Measurements from ENCODE around the gene EIF2S2. TPM values are rescaled to one million over a fixed set of nuclear protein-coding genes. Genes with fewer than 3 reads are reported as not detected.
A peak's percentile ranks its signal among the peaks of the same experiment; 100 is the strongest.

EIF2S2 gene
- total and polyA plus RNA-seq, 2 experiments from 2014 or later = 124 to 194 TPM

GRCh38 chr20:34090645-34091044 lies 21.4 kb downstream of the EIF2S2 start:
- Histone ChIP-seq H4K20me1 (replicated peaks; ENCODE audit: insufficient read depth) (peaks cover 44% of the 10 kb centered on the region), H3K4me1 (ENCODE audit: insufficient read depth) (no peaks in the 10 kb centered on the region), H3K4me3 (no peak overlapping the region), H3F3A (replicated peaks; ENCODE audit: low read depth) (peaks cover 32% of the 10 kb centered on the region), H3K27me3 (ENCODE audit: insufficient read depth) (no peaks in the 10 kb centered on the region), H2AFZ (no peak overlapping the region), H3K4me2 (no peak overlapping the region), H3K9me2 (ENCODE audit: insufficient read depth) (no peaks in the 10 kb centered on the region), H3K79me2 (replicated peaks; ENCODE audit: insufficient read depth) (0 out of 2 replicates have a peak, but pooled peaks cover 4% of the 10 kb centered on the region), H3K36me3 (ENCODE audit: insufficient read depth) (peaks cover 59% of the 10 kb centered on the region), H3K27ac (ENCODE audit: low read depth) (no peak overlapping the region)
- Mint-ChIP-seq H3K4me1 (no peaks in the 10 kb centered on the region), H3K4me3 (no peak overlapping the region), H3K9me3 (no peaks in the 10 kb centered on the region; the same call in 2 of the 3 replicates), H3K27me3 (ENCODE audit: insufficient read depth, low read depth, poor library complexity) (peaks cover 9% of the 10 kb centered on the region), H3K36me3 (ENCODE audit: low read depth) (peaks cover 79% of the 10 kb centered on the region), H3K27ac (no peak overlapping the region)
- no peak for DNase-seq (ENCODE audit: low spot score)
- TF ChIP-seq ZNF114 (CRISPR knock-in tag; IDR thresholded peaks at IDR 0.05) (no peak), REST (IDR thresholded peaks at IDR 0.05; ENCODE audit: unreplicated experiment) (no peak), EZH2phosphoT487 (IDR thresholded peaks at IDR 0.05; ENCODE audit: unreplicated experiment) (no peak), CREB1 (CRISPR knock-in tag; IDR thresholded peaks at IDR 0.05; ENCODE audit: low read depth) (no peak)
- ATAC-seq = no peak

- Mint-ChIP-seq H3K4me3 (no peak overlapping the region), H3K9me3 (no peaks in the 10 kb centered on the region; the same call in 2 of the 3 replicates), H3K27ac (no peak overlapping the region), H3K4me1 (no peaks in the 10 kb centered on the region), H3K27me3 (ENCODE audit: insufficient read depth, low read depth, poor library complexity) (peaks cover 12% of the 10 kb centered on the region), H3K36me3 (ENCODE audit: low read depth) (peaks cover 73% of the 10 kb centered on the region)
- H3K27me3 ChIP-seq (ENCODE audit: insufficient read depth) = no peaks in the 10 kb centered on the region
- H3K4me3 ChIP-seq = no peak overlapping the region
- H3K27ac ChIP-seq (ENCODE audit: low read depth) = 0 out of 2 replicates have a peak overlapping the region, but pooled peaks have one; percentile 1
- H3K79me2 ChIP-seq (replicated peaks; ENCODE audit: insufficient read depth) = no peaks in the 10 kb centered on the region
- DNase-seq (ENCODE audit: low spot score) (no peak), ATAC-seq (no peak)
- no peak overlapping the region for H3K4me2 ChIP-seq
- H2AFZ ChIP-seq = no peak overlapping the region
- peaks cover 35% of the 10 kb centered on the region for H4K20me1 ChIP-seq (replicated peaks; ENCODE audit: insufficient read depth)
- peaks cover 36% of the 10 kb centered on the region for H3F3A ChIP-seq (replicated peaks; ENCODE audit: low read depth)
- no peaks in the 10 kb centered on the region for H3K9me2 ChIP-seq (ENCODE audit: insufficient read depth)
- no peaks in the 10 kb centered on the region for H3K4me1 ChIP-seq (ENCODE audit: insufficient read depth)
- H3K36me3 ChIP-seq (ENCODE audit: insufficient read depth) = peaks cover 50% of the 10 kb centered on the region
- TF ChIP-seq CTCF (conservative IDR thresholded peaks at IDR 0.05; ENCODE audit: low read depth in 2 of 2) (no peak), REST (IDR thresholded peaks at IDR 0.05; ENCODE audit: unreplicated experiment) (no peak), NANOG (IDR thresholded peaks at IDR 0.05; ENCODE audit: borderline replicate concordance) (no peak), STAT1 (IDR thresholded peaks at IDR 0.05; ENCODE audit: unreplicated experiment) (no peak), ZNF331 (CRISPR knock-in tag; IDR thresholded peaks at IDR 0.05; ENCODE audit: low read depth) (no peak), JUNB (IDR thresholded peaks at IDR 0.05; ENCODE audit: unreplicated experiment) (no peak), ZNF114 (CRISPR knock-in tag; IDR thresholded peaks at IDR 0.05) (no peak), POLR2AphosphoS5 (IDR thresholded peaks at IDR 0.05; ENCODE audit: low read depth) (no peak; the same call in 1 of the 2 replicates), CREB1 (CRISPR knock-in tag; IDR thresholded peaks at IDR 0.05; ENCODE audit: low read depth) (no peak), EZH2phosphoT487 (IDR thresholded peaks at IDR 0.05; ENCODE audit: unreplicated experiment) (no peak)
These were observed 22.2 kb downstream of the EIF2S2 start for GRCh38 chr20:34089655-34090345.
